WTC11 (cell line): Measurements from ENCODE around the gene SALL1. TPM values are rescaled to one million over a fixed set of nuclear protein-coding genes. Genes with fewer than 3 reads are reported as not detected.

Source experiments
- ATAC-seq: fragments of 200-7000 bp; cut with Tn5 transposase; 2 replicates; pipeline ENCODE4 v1.10.0; 2021; ENCODE audit warnings: mild to moderate bottlenecking, moderate library complexity
- CTCF ChIA-PET: fragments of 300-600 bp; sonication (Branson Sonifier 250); formaldehyde crosslinking; loops from one replicate; lab custom pipeline; 2021; ENCODE audit warnings: antibody characterized with exemption; lab: Charles Lee
- POLR2A ChIA-PET: fragments of 350-600 bp; sonication (Branson Sonifier 250); formaldehyde crosslinking; loops from one replicate; lab custom pipeline; 2021; ENCODE audit warnings: antibody characterized with exemption; lab: Charles Lee
- DNase-seq: peaks from one replicate; pipeline ENCODE4 v3.0.0; 2021; ENCODE audit warnings: low spot score
- H3K27ac Mint-ChIP-seq: 2 replicates; pipeline ENCODE4 v1.8.0; 2021; ENCODE audit warnings: mixed read lengths
- H3K27me3 Mint-ChIP-seq: 2 replicates; pipeline ENCODE4 v1.8.0; 2021; ENCODE audit warnings: low read depth, mild to moderate bottlenecking, moderate library complexity, mixed read lengths
- H3K36me3 Mint-ChIP-seq: 2 replicates; pipeline ENCODE4 v1.8.0; 2021; ENCODE audit warnings: mixed read lengths
- H3K4me1 Mint-ChIP-seq: 2 replicates; pipeline ENCODE4 v1.8.0; 2022; ENCODE audit warnings: mixed read lengths
- H3K4me3 Mint-ChIP-seq: 2 replicates; pipeline ENCODE4 v1.8.0; 2021; ENCODE audit warnings: mild to moderate bottlenecking, moderate library complexity, mixed read lengths
- H3K9me3 Mint-ChIP-seq: 2 replicates; pipeline ENCODE4 v1.8.0; 2021; ENCODE audit warnings: mixed read lengths
- FOXK1 ChIP-seq: sonication (generic); formaldehyde crosslinking; IDR thresholded peaks from 2 replicates; pipeline ENCODE4 v1.8.0; 2022; ENCODE audit warnings: mild to moderate bottlenecking, moderate library complexity, missing genetic modification reagents
- FOXP1 ChIP-seq: sonication (generic); formaldehyde crosslinking; IDR thresholded peaks from 2 replicates; pipeline ENCODE4 v1.8.0; 2022; ENCODE audit warnings: missing genetic modification reagents, mild to moderate bottlenecking, moderate library complexity, borderline replicate concordance
- GRHL2 ChIP-seq: fragments of 250-450 bp; sonication (Bioruptor Pico); IDR thresholded peaks from 2 replicates; pipeline ENCODE4 v1.8.0; 2022; ENCODE audit warnings: mild to moderate bottlenecking, moderate library complexity; ENCODE audit not compliant: insufficient replicate concordance, severe bottlenecking
- IRF2 ChIP-seq: sonication (generic); formaldehyde crosslinking; IDR thresholded peaks from 2 replicates; pipeline ENCODE4 v1.8.0; 2022; ENCODE audit warnings: low read depth, missing genetic modification reagents, borderline replicate concordance
- NFE2L1 ChIP-seq: sonication (generic); formaldehyde crosslinking; IDR thresholded peaks from 2 replicates; pipeline ENCODE4 v1.8.1; 2023; ENCODE audit warnings: missing genetic modification reagents
- RORB ChIP-seq: fragments of 250-450 bp; sonication (Bioruptor Pico); IDR thresholded peaks from 2 replicates; pipeline ENCODE4 v1.9.0; 2021; ENCODE audit warnings: mild to moderate bottlenecking
- SOX15 ChIP-seq: fragments of 250-450 bp; sonication (Bioruptor Pico); IDR thresholded peaks from 2 replicates; pipeline ENCODE4 v1.9.0; 2021; ENCODE audit warnings: mild to moderate bottlenecking
- total RNA-seq: library from RNA; stranded (reverse); gene quantifications from 3 replicates; pipeline ENCODE4 v1.2.3, GENCODE V29; 2021
- TF ChIP-seq, protein P1 (sequence below): sonication (generic); formaldehyde crosslinking; IDR thresholded peaks from 2 replicates; pipeline ENCODE4 v1.8.0; 2022; ENCODE audit warnings: missing genetic modification reagents
- TF ChIP-seq, protein P2 (sequence below): sonication (generic); formaldehyde crosslinking; IDR thresholded peaks from 2 replicates; pipeline ENCODE4 v1.8.1; 2022; ENCODE audit warnings: missing genetic modification reagents, borderline replicate concordance
- TF ChIP-seq, protein P3 (sequence below): sonication (generic); formaldehyde crosslinking; IDR thresholded peaks from 2 replicates; pipeline ENCODE4 v1.8.1; 2022; ENCODE audit warnings: low read depth, missing genetic modification reagents, borderline replicate concordance
- TF ChIP-seq, protein P4 (sequence below): sonication (generic); formaldehyde crosslinking; IDR thresholded peaks from 2 replicates; pipeline ENCODE4 v1.8.1; 2023; ENCODE audit warnings: mild to moderate bottlenecking, moderate library complexity, missing genetic modification reagents
- TF ChIP-seq, protein P5 (sequence below): sonication (generic); formaldehyde crosslinking; IDR thresholded peaks from 2 replicates; pipeline ENCODE4 v1.8.1; 2023; ENCODE audit warnings: mild to moderate bottlenecking, missing genetic modification reagents, borderline replicate concordance
- TF ChIP-seq, protein P6 (sequence below): sonication (generic); formaldehyde crosslinking; IDR thresholded peaks from 2 replicates; pipeline ENCODE4 v1.8.1; 2022; ENCODE audit warnings: mild to moderate bottlenecking, moderate library complexity, missing genetic modification reagents
- TF ChIP-seq, protein P7 (sequence below): sonication (generic); formaldehyde crosslinking; IDR thresholded peaks from 2 replicates; pipeline ENCODE4 v1.8.0; 2023; ENCODE audit warnings: missing genetic modification reagents, mild to moderate bottlenecking, borderline replicate concordance
- TF ChIP-seq, protein P8 (sequence below): sonication (generic); formaldehyde crosslinking; IDR thresholded peaks from 2 replicates; pipeline ENCODE4 v1.8.1; 2023; ENCODE audit warnings: mild to moderate bottlenecking, missing genetic modification reagents

Gene SALL1
- total RNA-seq, 1 experiment from 2014 or later, result 63.9 TPM

DNA sequence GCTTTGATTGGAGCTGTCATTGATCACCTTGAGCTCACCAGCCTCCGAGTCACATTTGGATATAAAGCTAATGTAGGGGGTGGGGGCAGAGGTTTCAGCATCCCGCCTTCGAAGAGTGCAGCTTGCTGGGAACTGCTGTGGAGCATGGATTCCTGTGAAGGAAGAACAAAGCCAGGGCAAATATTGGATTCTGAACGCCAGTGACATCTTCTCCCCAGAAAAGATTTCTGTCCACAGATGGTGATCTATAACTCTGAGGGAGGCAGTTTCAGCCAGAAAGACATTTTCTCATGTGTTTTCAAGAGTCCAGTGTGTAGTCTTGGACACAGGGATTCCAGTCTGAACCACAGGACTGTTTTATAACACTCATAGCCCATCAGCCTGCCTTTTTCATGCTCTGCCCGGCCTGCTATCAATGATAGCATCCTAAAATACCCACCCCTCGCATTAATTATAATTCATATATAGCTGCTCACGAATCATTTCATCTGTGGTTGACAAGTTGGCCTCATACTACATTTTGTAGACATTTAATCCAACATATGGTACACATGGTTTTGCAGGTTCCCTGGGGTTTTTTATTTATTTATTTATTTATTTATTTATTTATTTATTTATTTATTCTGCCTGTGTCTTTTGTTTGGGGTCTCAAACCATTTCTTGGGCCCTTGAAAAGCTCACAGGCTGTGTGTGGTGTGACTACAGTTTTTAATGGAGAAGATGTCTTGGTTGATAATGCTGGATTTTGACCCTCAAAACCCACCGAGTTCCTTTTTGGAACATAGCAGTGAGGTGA lies 47.1 kb upstream of the SALL1 start:
- DNase-seq (no peak), ATAC-seq (no peak)
- POLR2A ChIA-PET, result no interaction called here
- peaks cover 24% of the 10 kb centered on the region for H3K9me3 Mint-ChIP-seq
- no peaks in the 10 kb centered on the region for H3K4me1 Mint-ChIP-seq
- no peak overlapping the region for H3K27ac Mint-ChIP-seq
- H3K4me3 Mint-ChIP-seq, result no peak overlapping the region
- CTCF ChIA-PET, result no interaction called here
- no peaks in the 10 kb centered on the region; the same call in 1 of the 2 replicates for H3K27me3 Mint-ChIP-seq
- peaks cover 12% of the 10 kb centered on the region for H3K36me3 Mint-ChIP-seq
- TF ChIP-seq FOXK1 (CRISPR knock-in tag) (no peak), FOXP1 (CRISPR knock-in tag) (no peak), RORB (CRISPR knock-in tag) (no peak), IRF2 (CRISPR knock-in tag) (no peak), NFE2L1 (CRISPR knock-in tag) (no peak), GRHL2 (CRISPR knock-in tag) (no peak), SOX15 (CRISPR knock-in tag) (no peak)
- TF ChIP-seq, protein P1, sequence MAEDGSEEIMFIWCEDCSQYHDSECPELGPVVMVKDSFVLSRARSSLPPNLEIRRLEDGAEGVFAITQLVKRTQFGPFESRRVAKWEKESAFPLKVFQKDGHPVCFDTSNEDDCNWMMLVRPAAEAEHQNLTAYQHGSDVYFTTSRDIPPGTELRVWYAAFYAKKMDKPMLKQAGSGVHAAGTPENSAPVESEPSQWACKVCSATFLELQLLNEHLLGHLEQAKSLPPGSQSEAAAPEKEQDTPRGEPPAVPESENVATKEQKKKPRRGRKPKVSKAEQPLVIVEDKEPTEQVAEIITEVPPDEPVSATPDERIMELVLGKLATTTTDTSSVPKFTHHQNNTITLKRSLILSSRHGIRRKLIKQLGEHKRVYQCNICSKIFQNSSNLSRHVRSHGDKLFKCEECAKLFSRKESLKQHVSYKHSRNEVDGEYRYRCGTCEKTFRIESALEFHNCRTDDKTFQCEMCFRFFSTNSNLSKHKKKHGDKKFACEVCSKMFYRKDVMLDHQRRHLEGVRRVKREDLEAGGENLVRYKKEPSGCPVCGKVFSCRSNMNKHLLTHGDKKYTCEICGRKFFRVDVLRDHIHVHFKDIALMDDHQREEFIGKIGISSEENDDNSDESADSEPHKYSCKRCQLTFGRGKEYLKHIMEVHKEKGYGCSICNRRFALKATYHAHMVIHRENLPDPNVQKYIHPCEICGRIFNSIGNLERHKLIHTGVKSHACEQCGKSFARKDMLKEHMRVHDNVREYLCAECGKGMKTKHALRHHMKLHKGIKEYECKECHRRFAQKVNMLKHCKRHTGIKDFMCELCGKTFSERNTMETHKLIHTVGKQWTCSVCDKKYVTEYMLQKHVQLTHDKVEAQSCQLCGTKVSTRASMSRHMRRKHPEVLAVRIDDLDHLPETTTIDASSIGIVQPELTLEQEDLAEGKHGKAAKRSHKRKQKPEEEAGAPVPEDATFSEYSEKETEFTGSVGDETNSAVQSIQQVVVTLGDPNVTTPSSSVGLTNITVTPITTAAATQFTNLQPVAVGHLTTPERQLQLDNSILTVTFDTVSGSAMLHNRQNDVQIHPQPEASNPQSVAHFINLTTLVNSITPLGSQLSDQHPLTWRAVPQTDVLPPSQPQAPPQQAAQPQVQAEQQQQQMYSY (CRISPR knock-in tag), result no peak
- TF ChIP-seq, protein P2, sequence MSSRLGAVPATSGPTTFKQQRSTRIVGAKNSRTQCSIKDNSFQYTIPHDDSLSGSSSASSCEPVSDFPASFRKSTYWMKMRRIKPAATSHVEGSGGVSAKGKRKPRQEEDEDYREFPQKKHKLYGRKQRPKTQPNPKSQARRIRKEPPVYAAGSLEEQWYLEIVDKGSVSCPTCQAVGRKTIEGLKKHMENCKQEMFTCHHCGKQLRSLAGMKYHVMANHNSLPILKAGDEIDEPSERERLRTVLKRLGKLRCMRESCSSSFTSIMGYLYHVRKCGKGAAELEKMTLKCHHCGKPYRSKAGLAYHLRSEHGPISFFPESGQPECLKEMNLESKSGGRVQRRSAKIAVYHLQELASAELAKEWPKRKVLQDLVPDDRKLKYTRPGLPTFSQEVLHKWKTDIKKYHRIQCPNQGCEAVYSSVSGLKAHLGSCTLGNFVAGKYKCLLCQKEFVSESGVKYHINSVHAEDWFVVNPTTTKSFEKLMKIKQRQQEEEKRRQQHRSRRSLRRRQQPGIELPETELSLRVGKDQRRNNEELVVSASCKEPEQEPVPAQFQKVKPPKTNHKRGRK (CRISPR knock-in tag), result no peak
- TF ChIP-seq, protein P3, sequence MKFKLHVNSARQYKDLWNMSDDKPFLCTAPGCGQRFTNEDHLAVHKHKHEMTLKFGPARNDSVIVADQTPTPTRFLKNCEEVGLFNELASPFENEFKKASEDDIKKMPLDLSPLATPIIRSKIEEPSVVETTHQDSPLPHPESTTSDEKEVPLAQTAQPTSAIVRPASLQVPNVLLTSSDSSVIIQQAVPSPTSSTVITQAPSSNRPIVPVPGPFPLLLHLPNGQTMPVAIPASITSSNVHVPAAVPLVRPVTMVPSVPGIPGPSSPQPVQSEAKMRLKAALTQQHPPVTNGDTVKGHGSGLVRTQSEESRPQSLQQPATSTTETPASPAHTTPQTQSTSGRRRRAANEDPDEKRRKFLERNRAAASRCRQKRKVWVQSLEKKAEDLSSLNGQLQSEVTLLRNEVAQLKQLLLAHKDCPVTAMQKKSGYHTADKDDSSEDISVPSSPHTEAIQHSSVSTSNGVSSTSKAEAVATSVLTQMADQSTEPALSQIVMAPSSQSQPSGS (CRISPR knock-in tag), result no peak
- TF ChIP-seq, protein P4, sequence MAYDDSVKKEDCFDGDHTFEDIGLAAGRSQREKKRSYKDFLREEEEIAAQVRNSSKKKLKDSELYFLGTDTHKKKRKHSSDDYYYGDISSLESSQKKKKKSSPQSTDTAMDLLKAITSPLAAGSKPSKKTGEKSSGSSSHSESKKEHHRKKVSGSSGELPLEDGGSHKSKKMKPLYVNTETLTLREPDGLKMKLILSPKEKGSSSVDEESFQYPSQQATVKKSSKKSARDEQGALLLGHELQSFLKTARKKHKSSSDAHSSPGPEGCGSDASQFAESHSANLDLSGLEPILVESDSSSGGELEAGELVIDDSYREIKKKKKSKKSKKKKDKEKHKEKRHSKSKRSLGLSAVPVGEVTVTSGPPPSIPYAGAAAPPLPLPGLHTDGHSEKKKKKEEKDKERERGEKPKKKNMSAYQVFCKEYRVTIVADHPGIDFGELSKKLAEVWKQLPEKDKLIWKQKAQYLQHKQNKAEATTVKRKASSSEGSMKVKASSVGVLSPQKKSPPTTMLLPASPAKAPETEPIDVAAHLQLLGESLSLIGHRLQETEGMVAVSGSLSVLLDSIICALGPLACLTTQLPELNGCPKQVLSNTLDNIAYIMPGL, result no peak
- TF ChIP-seq, protein P5, sequence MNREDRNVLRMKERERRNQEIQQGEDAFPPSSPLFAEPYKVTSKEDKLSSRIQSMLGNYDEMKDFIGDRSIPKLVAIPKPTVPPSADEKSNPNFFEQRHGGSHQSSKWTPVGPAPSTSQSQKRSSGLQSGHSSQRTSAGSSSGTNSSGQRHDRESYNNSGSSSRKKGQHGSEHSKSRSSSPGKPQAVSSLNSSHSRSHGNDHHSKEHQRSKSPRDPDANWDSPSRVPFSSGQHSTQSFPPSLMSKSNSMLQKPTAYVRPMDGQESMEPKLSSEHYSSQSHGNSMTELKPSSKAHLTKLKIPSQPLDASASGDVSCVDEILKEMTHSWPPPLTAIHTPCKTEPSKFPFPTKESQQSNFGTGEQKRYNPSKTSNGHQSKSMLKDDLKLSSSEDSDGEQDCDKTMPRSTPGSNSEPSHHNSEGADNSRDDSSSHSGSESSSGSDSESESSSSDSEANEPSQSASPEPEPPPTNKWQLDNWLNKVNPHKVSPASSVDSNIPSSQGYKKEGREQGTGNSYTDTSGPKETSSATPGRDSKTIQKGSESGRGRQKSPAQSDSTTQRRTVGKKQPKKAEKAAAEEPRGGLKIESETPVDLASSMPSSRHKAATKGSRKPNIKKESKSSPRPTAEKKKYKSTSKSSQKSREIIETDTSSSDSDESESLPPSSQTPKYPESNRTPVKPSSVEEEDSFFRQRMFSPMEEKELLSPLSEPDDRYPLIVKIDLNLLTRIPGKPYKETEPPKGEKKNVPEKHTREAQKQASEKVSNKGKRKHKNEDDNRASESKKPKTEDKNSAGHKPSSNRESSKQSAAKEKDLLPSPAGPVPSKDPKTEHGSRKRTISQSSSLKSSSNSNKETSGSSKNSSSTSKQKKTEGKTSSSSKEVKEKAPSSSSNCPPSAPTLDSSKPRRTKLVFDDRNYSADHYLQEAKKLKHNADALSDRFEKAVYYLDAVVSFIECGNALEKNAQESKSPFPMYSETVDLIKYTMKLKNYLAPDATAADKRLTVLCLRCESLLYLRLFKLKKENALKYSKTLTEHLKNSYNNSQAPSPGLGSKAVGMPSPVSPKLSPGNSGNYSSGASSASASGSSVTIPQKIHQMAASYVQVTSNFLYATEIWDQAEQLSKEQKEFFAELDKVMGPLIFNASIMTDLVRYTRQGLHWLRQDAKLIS (CRISPR knock-in tag), result no peak
- TF ChIP-seq, protein P6, sequence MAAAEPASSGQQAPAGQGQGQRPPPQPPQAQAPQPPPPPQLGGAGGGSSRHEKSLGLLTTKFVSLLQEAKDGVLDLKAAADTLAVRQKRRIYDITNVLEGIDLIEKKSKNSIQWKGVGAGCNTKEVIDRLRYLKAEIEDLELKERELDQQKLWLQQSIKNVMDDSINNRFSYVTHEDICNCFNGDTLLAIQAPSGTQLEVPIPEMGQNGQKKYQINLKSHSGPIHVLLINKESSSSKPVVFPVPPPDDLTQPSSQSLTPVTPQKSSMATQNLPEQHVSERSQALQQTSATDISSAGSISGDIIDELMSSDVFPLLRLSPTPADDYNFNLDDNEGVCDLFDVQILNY (CRISPR knock-in tag), result no peak
- TF ChIP-seq, protein P7, sequence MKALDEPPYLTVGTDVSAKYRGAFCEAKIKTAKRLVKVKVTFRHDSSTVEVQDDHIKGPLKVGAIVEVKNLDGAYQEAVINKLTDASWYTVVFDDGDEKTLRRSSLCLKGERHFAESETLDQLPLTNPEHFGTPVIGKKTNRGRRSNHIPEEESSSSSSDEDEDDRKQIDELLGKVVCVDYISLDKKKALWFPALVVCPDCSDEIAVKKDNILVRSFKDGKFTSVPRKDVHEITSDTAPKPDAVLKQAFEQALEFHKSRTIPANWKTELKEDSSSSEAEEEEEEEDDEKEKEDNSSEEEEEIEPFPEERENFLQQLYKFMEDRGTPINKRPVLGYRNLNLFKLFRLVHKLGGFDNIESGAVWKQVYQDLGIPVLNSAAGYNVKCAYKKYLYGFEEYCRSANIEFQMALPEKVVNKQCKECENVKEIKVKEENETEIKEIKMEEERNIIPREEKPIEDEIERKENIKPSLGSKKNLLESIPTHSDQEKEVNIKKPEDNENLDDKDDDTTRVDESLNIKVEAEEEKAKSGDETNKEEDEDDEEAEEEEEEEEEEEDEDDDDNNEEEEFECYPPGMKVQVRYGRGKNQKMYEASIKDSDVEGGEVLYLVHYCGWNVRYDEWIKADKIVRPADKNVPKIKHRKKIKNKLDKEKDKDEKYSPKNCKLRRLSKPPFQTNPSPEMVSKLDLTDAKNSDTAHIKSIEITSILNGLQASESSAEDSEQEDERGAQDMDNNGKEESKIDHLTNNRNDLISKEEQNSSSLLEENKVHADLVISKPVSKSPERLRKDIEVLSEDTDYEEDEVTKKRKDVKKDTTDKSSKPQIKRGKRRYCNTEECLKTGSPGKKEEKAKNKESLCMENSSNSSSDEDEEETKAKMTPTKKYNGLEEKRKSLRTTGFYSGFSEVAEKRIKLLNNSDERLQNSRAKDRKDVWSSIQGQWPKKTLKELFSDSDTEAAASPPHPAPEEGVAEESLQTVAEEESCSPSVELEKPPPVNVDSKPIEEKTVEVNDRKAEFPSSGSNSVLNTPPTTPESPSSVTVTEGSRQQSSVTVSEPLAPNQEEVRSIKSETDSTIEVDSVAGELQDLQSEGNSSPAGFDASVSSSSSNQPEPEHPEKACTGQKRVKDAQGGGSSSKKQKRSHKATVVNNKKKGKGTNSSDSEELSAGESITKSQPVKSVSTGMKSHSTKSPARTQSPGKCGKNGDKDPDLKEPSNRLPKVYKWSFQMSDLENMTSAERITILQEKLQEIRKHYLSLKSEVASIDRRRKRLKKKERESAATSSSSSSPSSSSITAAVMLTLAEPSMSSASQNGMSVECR (CRISPR knock-in tag), result no peak
- TF ChIP-seq, protein P8, sequence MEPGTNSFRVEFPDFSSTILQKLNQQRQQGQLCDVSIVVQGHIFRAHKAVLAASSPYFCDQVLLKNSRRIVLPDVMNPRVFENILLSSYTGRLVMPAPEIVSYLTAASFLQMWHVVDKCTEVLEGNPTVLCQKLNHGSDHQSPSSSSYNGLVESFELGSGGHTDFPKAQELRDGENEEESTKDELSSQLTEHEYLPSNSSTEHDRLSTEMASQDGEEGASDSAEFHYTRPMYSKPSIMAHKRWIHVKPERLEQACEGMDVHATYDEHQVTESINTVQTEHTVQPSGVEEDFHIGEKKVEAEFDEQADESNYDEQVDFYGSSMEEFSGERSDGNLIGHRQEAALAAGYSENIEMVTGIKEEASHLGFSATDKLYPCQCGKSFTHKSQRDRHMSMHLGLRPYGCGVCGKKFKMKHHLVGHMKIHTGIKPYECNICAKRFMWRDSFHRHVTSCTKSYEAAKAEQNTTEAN, result no peak
